AG04449 (cell line): Measurements from ENCODE around the gene TATDN3.

Experiments used
- CTCF ChIA-PET: fragments of 350-600 bp; formaldehyde crosslinking; extraction: SDS; loops from one replicate; lab custom pipeline; 2021; ENCODE audit warnings: antibody characterized with exemption; lab: Yijun Ruan, JAX
- POLR2A ChIA-PET: fragments of 400-600, 350-600 bp; formaldehyde crosslinking; extraction: SDS; loops from one replicate; lab custom pipeline; 2020; ENCODE audit warnings: antibody characterized with exemption, inconsistent platforms; lab: Yijun Ruan, JAX
- DNase-seq: peaks from one replicate; pipeline ENCODE4 v3.0.0-alpha.2; 2010; ENCODE audit warnings: low read depth, low spot score
- H3K4me3 ChIP-seq: 2 replicates; pipeline ENCODE4 v1.5.1; 2011; ENCODE audit warnings: low read depth, mild to moderate bottlenecking, control low read depth, low read length
- CTCF ChIP-seq: IDR thresholded peaks from one replicate; pipeline ENCODE4 v1.5.1; 2011; ENCODE audit warnings: mild to moderate bottlenecking, moderate library complexity, low read length, control low read depth, inconsistent platforms; ENCODE audit not compliant: insufficient read depth; ENCODE audit errors: missing control alignments

The TATDN3 gene

GRCh38 chr1:212752252-212752933, 39.3 kb upstream of the TATDN3 start:
- no peak for TF ChIP-seq CTCF
- ChIA-PET CTCF (interaction anchor here (2.0 to 7.6 kb wide), 7 partner anchors 10 to 296 kb away, joined by 14 to 83 read pairs (median 18); no protein-coding TSS in a partner anchor), POLR2A (no interaction called here)
- H3K4me3 ChIP-seq: no peak overlapping the region
- DNase-seq: no peak

GRCh38 chr1:212752934-212753497, 38.7 kb upstream of the TATDN3 start:
- DNase-seq: no peak
- ChIA-PET POLR2A (no interaction called here), CTCF (interaction anchor here (0.7 to 7.6 kb wide), 6 partner anchors 9 to 296 kb away, joined by 3 to 83 read pairs (median 17); no protein-coding TSS in a partner anchor)
- TF ChIP-seq CTCF: no peak
- no peak overlapping the region for H3K4me3 ChIP-seq

GRCh38 chr1:212753749-212754148, 37.9 kb upstream of the TATDN3 start:
- DNase-seq: no peak
- CTCF ChIA-PET: interaction anchor here (0.7 to 7.6 kb wide), 5 partner anchors 8 to 86 kb away, joined by 3 to 83 read pairs (median 5); no protein-coding TSS in a partner anchor
- TF ChIP-seq CTCF: no peak
- no peak overlapping the region for H3K4me3 ChIP-seq
- POLR2A ChIA-PET: no interaction called here

DNA sequence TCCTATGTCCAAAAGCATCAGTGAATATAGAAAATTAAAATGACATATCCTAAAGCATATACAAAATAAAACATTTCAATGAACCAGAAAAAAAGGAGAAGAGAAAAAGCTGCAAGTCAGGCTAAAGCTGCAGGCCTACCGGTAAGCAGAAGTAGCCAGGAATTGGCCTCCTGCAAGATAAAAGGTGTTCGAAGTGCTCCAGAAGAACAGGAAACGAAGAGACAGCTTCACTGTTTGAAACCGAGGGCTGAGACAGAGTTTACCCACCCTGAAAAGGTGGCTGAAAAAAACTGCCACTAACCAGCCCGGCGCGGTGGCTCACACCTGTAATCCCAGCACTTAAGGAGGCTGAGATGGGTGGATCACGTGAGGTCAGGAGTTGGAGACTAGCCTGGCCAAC, 37.5 kb upstream of the TATDN3 start:
- ChIA-PET POLR2A (interaction anchor here (0.6 kb wide), 1 partner anchor 25 kb away, joined by 3 read pairs; no protein-coding TSS in a partner anchor), CTCF (interaction anchor here (1.1 to 7.6 kb wide), 3 partner anchors 15 to 86 kb away, joined by 4 to 83 read pairs (median 5); no protein-coding TSS in a partner anchor)
- no peak for DNase-seq
- no peak for TF ChIP-seq CTCF
- no peak overlapping the region for H3K4me3 ChIP-seq

GRCh38 chr1:212754680-212755079, 37.0 kb upstream of the TATDN3 start:
- ChIA-PET POLR2A (interaction anchor here (0.6 kb wide), 1 partner anchor 26 kb away, joined by 3 read pairs; no protein-coding TSS in a partner anchor), CTCF (interaction anchor here (1.1 to 2.0 kb wide), 4 partner anchors 17 to 90 kb away, joined by 4 to 11 read pairs (median 4); no protein-coding TSS in a partner anchor)
- no peak for TF ChIP-seq CTCF
- H3K4me3 ChIP-seq: no peak overlapping the region
- DNase-seq: no peak

GRCh38 chr1:212759683-212760082, 32.0 kb upstream of the TATDN3 start:
- no peak overlapping the region for H3K4me3 ChIP-seq
- TF ChIP-seq CTCF: no peak
- no peak for DNase-seq
- ChIA-PET POLR2A (no interaction called here), CTCF (interaction anchor here (0.9 kb wide), 1 partner anchor 106 kb away, joined by 3 read pairs; no protein-coding TSS in a partner anchor)
